HepG2 (cell line): ENCODE measurements around the gene TOGARAM1. TPM values are rescaled to one million over a fixed set of nuclear protein-coding genes. Genes with fewer than 3 reads are reported as not detected.

ENCODE experiments used
- ARNT2 ChIP-seq: sonication (generic); formaldehyde crosslinking; IDR thresholded peaks from 2 replicates; pipeline ENCODE4 v1.8.0; 2022; ENCODE audit warnings: mild to moderate bottlenecking, low read depth, missing genetic modification reagents, moderate library complexity
- ATRX ChIP-seq: sonication (generic); formaldehyde crosslinking; IDR thresholded peaks from 2 replicates; pipeline ENCODE4 v1.4.0; 2020; ENCODE audit warnings: missing genetic modification reagents, borderline replicate concordance
- CHD4 ChIP-seq: fragments of 200-600 bp; sonication (generic); IDR thresholded peaks from 2 replicates; pipeline ENCODE4 v1.7.0; 2017; ENCODE audit warnings: mild to moderate bottlenecking, low read length, borderline replicate concordance
- CREBL2 ChIP-seq: sonication (generic); formaldehyde crosslinking; IDR thresholded peaks from 2 replicates; pipeline ENCODE4 v1.8.1; 2023; ENCODE audit warnings: missing genetic modification reagents, mild to moderate bottlenecking, borderline replicate concordance
- E2F2 ChIP-seq: sonication (generic); formaldehyde crosslinking; IDR thresholded peaks from 2 replicates; pipeline ENCODE4 v1.4.0; 2020; ENCODE audit warnings: missing genetic modification reagents, borderline replicate concordance
- MATR3 ChIP-seq: sonication (generic); formaldehyde crosslinking; IDR thresholded peaks from 2 replicates; pipeline ENCODE4 v1.4.0; 2020; ENCODE audit warnings: missing genetic modification reagents
- NPAS2 ChIP-seq: sonication (generic); formaldehyde crosslinking; IDR thresholded peaks from 2 replicates; pipeline ENCODE4 v1.8.0; 2022; ENCODE audit warnings: mild to moderate bottlenecking, missing genetic modification reagents, borderline replicate concordance
- NR2F6 ChIP-seq, 2 experiments: IDR thresholded peaks; 2 replicates each; pipeline ENCODE4 v1.6.1; 2016; ENCODE audit warnings: antibody characterized with exemption in 1 of 2, mild to moderate bottlenecking in 1 of 2
- NRL ChIP-seq: sonication (generic); formaldehyde crosslinking; IDR thresholded peaks from 2 replicates; pipeline ENCODE4 v1.5.0; 2020; ENCODE audit warnings: missing genetic modification reagents, mild to moderate bottlenecking, moderate library complexity, borderline replicate concordance
- PBX2 ChIP-seq: IDR thresholded peaks from 2 replicates; pipeline ENCODE4 v1.6.1; 2016; ENCODE audit warnings: control low read depth
- PREB ChIP-seq: sonication (generic); formaldehyde crosslinking; IDR thresholded peaks from 2 replicates; pipeline ENCODE4 v1.4.0; 2020; ENCODE audit warnings: missing genetic modification reagents
- RBM22 ChIP-seq: fragments of 200-400 bp; formaldehyde crosslinking; optimal IDR thresholded peaks from 2 replicates; pipeline ENCODE3; 2017; ENCODE audit warnings: mild to moderate bottlenecking, low read length, moderate library complexity
- SMARCC2 ChIP-seq: fragments of 450-650 bp; IDR thresholded peaks from 2 replicates; pipeline ENCODE4 v1.6.1; 2017; ENCODE audit warnings: antibody characterized with exemption, mild to moderate bottlenecking
- SOX5 ChIP-seq: IDR thresholded peaks from 2 replicates; pipeline ENCODE4 v1.6.1; 2016; ENCODE audit warnings: borderline replicate concordance
- TARDBP ChIP-seq: sonication (generic); formaldehyde crosslinking; IDR thresholded peaks from 2 replicates; pipeline ENCODE4 v1.8.0; 2022; ENCODE audit warnings: mild to moderate bottlenecking, missing genetic modification reagents
- TFDP2 ChIP-seq: sonication (generic); formaldehyde crosslinking; IDR thresholded peaks from 2 replicates; pipeline ENCODE4 v1.4.0; 2020; ENCODE audit warnings: missing genetic modification reagents
- TMF1 ChIP-seq: sonication (generic); formaldehyde crosslinking; IDR thresholded peaks from 2 replicates; pipeline ENCODE4 v1.8.1; 2022; ENCODE audit warnings: low read depth, missing genetic modification reagents
- U2AF2 ChIP-seq: fragments of 200-400 bp; formaldehyde crosslinking; IDR thresholded peaks from 2 replicates; pipeline ENCODE4 v1.6.1; 2017; ENCODE audit warnings: low read depth, mild to moderate bottlenecking, low read length
- XBP1 ChIP-seq: sonication (generic); formaldehyde crosslinking; IDR thresholded peaks from 2 replicates; pipeline ENCODE4 v1.5.0; 2020; ENCODE audit warnings: missing genetic modification reagents
- ZFY ChIP-seq: sonication (generic); formaldehyde crosslinking; IDR thresholded peaks from 2 replicates; pipeline ENCODE4 v1.4.0; 2020; ENCODE audit warnings: missing genetic modification reagents
- ZNF7 ChIP-seq: IDR thresholded peaks from 2 replicates; pipeline ENCODE4 v1.6.1; 2016; ENCODE audit warnings: missing biosample characterization, missing genetic modification reagents
- polyA plus RNA-seq, 8 experiments: library from polyadenylated mRNA; depleted of rRNA in 3 of 8; stranded (reverse) in 7 of 8; unstranded in 1 of 8; fragments of >200 nt; fragmentation: Illumina TruSeq in 4 of 8; extraction: Trizol in 4 of 8; gene quantifications; 2 replicates each; pipeline versions ENCODE4 v1.2.1 to v1.2.3, GENCODE V29; 2011 to 2016; ENCODE audit warnings: low read depth in 4 of 8, missing spikeins in 1 of 8, mixed read lengths in 1 of 8; ENCODE audit not compliant: insufficient read depth in 1 of 8
- total RNA-seq, 5 experiments: library from RNA; depleted of rRNA; stranded (reverse); fragments of >200 nt; fragmentation: Illumina TruSeq; extraction: Trizol; gene quantifications; 2 replicates each; pipeline ENCODE4 v1.2.3, GENCODE V29; 2016; ENCODE audit warnings: low read depth in 1 of 5
- TF ChIP-seq, protein P1 (sequence below): sonication (generic); formaldehyde crosslinking; IDR thresholded peaks from 2 replicates; pipeline ENCODE4 v1.8.0; 2023; ENCODE audit warnings: mild to moderate bottlenecking, missing genetic modification reagents
- TF ChIP-seq, protein P2 (sequence below): sonication (generic); formaldehyde crosslinking; IDR thresholded peaks from 2 replicates; pipeline ENCODE4 v1.8.0; 2022; ENCODE audit warnings: mild to moderate bottlenecking, missing genetic modification reagents, borderline replicate concordance

Gene TOGARAM1
- total and polyA plus RNA-seq, 2 of the 13 experiments (the other 11 are each of a cell fraction or from before 2014, with no cell fraction given), result 5.6 to 9.8 TPM

DNA sequence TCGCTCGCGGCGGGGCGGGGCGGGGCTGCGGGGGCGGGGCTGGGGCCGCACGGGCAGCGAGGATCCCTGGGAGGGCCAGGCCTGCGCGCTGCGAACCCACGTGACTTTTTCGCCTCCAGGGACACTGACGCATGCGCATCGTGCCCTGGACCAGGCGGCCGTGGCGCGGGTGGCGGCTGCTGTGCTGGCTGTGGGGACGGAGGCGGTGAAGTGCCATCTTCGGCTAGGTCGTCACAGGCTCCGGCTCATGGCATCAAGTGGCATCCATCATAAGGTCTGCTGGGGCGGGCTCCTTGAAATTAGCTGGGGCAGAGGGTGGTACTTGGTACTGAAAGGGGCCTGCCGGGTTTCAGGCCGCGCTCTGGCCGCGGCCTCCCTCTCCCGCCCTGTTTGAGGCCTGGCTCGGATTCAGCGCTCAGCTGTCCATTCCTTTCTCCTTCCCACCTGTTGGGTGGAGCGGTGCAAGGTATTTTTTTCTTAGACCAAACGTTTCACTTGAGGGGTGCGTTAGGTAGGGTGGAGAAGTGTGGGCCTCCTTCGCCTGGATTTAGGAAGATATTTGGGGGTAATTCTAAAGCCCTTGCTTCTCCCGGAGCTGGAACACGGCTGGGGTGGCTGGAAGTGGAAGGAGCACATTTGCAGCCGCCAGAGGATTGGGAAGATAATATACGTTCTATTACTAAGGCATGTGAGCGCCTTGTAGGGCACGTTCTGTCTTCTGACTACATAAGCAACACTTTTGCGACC, 122.2 kb downstream of the TOGARAM1 start, which contains the start of gene PRPF39 (continued):
- no peak for TF ChIP-seq RBM22
- TF ChIP-seq E2F2 (CRISPR knock-in tag), result no peak
- no peak for TF ChIP-seq CREBL2
- TF ChIP-seq MATR3 (CRISPR knock-in tag), result no peak
- TF ChIP-seq U2AF2, result no peak
- no peak for TF ChIP-seq PREB (CRISPR knock-in tag)
- TF ChIP-seq TMF1 (CRISPR knock-in tag), result peak; percentile 74; the same call in 1 of the 2 replicates
- TF ChIP-seq, protein P1, sequence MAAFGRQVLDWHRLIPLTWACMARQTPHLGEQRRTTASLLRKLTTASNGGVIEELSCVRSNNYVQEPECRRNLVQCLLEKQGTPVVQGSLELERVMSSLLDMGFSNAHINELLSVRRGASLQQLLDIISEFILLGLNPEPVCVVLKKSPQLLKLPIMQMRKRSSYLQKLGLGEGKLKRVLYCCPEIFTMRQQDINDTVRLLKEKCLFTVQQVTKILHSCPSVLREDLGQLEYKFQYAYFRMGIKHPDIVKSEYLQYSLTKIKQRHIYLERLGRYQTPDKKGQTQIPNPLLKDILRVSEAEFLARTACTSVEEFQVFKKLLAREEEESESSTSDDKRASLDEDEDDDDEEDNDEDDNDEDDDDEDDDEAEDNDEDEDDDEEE (CRISPR knock-in tag), result peak; percentile 34; the same call in 1 of the 2 replicates
- no peak for TF ChIP-seq ARNT2 (CRISPR knock-in tag)
- TF ChIP-seq NPAS2, result 0 out of 2 replicates have a peak, but pooled peaks have one; percentile 26
- TF ChIP-seq SOX5 (CRISPR knock-in tag), result no peak
- TF ChIP-seq ATRX (CRISPR knock-in tag), result no peak
- no peak for TF ChIP-seq TARDBP
- no peak for TF ChIP-seq PBX2 (CRISPR knock-in tag)
- TF ChIP-seq NRL (CRISPR knock-in tag), result peak; percentile 23; the same call in 1 of the 2 replicates
- no peak for TF ChIP-seq XBP1 (CRISPR knock-in tag)
- TF ChIP-seq NR2F6 (IDR thresholded peaks at IDR 0.05), result no peak
- no peak for TF ChIP-seq NR2F6 (CRISPR knock-in tag; IDR thresholded peaks at IDR 0.05)
- TF ChIP-seq, protein P2, sequence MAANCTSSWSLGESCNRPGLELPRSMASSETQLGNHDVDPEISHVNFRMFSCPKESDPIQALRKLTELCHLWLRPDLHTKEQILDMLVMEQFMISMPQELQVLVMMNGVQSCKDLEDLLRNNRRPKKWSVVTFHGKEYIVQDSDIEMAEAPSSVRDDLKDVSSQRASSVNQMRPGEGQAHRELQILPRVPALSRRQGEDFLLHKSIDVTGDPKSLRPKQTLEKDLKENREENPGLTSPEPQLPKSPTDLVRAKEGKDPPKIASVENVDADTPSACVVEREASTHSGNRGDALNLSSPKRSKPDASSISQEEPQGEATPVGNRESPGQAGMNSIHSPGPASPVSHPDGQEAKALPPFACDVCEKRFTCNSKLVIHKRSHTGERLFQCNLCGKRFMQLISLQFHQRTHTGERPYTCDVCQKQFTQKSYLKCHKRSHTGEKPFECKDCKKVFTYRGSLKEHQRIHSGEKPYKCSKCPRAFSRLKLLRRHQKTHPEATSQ (CRISPR knock-in tag), result no peak
- TF ChIP-seq ZNF7 (CRISPR knock-in tag), result no peak; the same call in 1 of the 2 replicates
- TF ChIP-seq ZFY (CRISPR knock-in tag), result peak; percentile 97
- TF ChIP-seq SMARCC2, result no peak
- peak; percentile 67 for TF ChIP-seq TFDP2 (CRISPR knock-in tag)
- no peak for TF ChIP-seq CHD4
